ENCODE measurements around the gene JAZF1.
"Not testable (repeated sequence)": the region's sequence is repeated elsewhere in the genome, so short reads cannot be mapped to it uniquely, and the experiment has no call there.

Gene JAZF1

GRCh38 chr7:28033386-28033785 is 147.2 kb downstream of the JAZF1 start:
- no peak for DNase-seq

GRCh38 chr7:28032738-28033380 is 147.7 kb downstream of the JAZF1 start:
- DNase-seq: no peak

- no peak for DNase-seq
Measured at GRCh38 chr7:28029051-28029450, 151.5 kb downstream of the JAZF1 start.

GRCh38 chr7:28028471-28028870 is 152.1 kb downstream of the JAZF1 start:
- DNase-seq: no peak

- no peak for DNase-seq
Measured at GRCh38 chr7:28026237-28026636, 154.4 kb downstream of the JAZF1 start.

GRCh38 chr7:28024786-28025334 is 155.7 kb downstream of the JAZF1 start:
- no peak for DNase-seq

- DNase-seq: peak; percentile 67
Measured at GRCh38 chr7:28020302-28020940, 160.2 kb downstream of the JAZF1 start.

- no peak for DNase-seq
Measured at GRCh38 chr7:28018856-28019465, 161.6 kb downstream of the JAZF1 start.

- no peak for DNase-seq
Measured at GRCh38 chr7:28018446-28018845, 162.1 kb downstream of the JAZF1 start.

- no peak for DNase-seq
Measured at GRCh38 chr7:28018020-28018419, 162.6 kb downstream of the JAZF1 start.

GRCh38 chr7:28017372-28017771 is 163.2 kb downstream of the JAZF1 start:
- DNase-seq: no peak

GRCh38 chr7:28016297-28016696 is 164.3 kb downstream of the JAZF1 start:
- no peak for DNase-seq

- no peak for DNase-seq
Measured at GRCh38 chr7:28015169-28015568, 165.4 kb downstream of the JAZF1 start.

GRCh38 chr7:28014340-28014739 is 166.3 kb downstream of the JAZF1 start:
- DNase-seq: not testable (repeated sequence)

- DNase-seq: no peak
Measured at GRCh38 chr7:28013441-28013840, 167.2 kb downstream of the JAZF1 start.

GRCh38 chr7:28013019-28013418 is 167.6 kb downstream of the JAZF1 start:
- no peak for DNase-seq

GRCh38 chr7:28008911-28009310 is 171.7 kb downstream of the JAZF1 start:
- DNase-seq: no peak

GRCh38 chr7:28008171-28008570 is 172.4 kb downstream of the JAZF1 start:
- DNase-seq: no peak

- no peak for DNase-seq
Measured at GRCh38 chr7:28006491-28006890, 174.1 kb downstream of the JAZF1 start.

GRCh38 chr7:28005847-28006231 is 174.8 kb downstream of the JAZF1 start:
- no peak for DNase-seq

- DNase-seq: no peak
Measured at GRCh38 chr7:28005075-28005846, 175.3 kb downstream of the JAZF1 start.

GRCh38 chr7:28003408-28003807 is 177.2 kb downstream of the JAZF1 start:
- DNase-seq: no peak

GRCh38 chr7:28002638-28003037 is 178.0 kb downstream of the JAZF1 start:
- no peak for DNase-seq
